CD14-positive monocyte (primary cell): Measurements from ENCODE around the gene SYS1. TPM values are rescaled to one million over a fixed set of nuclear protein-coding genes. Genes with fewer than 3 reads are reported as not detected.

Experiments
- DNase-seq, 3 donors: peaks; one replicate each; pipeline ENCODE4 v3.0.0-alpha.2; 2011 to 2022
- H2AFZ ChIP-seq: 2 replicates; pipeline ENCODE4 v1.6.0; 2012; ENCODE audit warnings: mild to moderate bottlenecking, low read depth, low read length, inconsistent platforms; ENCODE audit not compliant: insufficient read depth, poor library complexity, severe bottlenecking
- H3K27ac ChIP-seq, 2 donors: 1 replicate in 1 of 2; 2 replicates in 1 of 2; pipeline ENCODE4 v1.5.1; 2012 to 2013; ENCODE audit warnings: low read length in 2 of 2, control low read depth in 1 of 2, inconsistent platforms in 1 of 2, low read depth in 1 of 2, mild to moderate bottlenecking in 1 of 2
- H3K27me3 ChIP-seq, 2 donors: one replicate each; pipeline versions ENCODE4 v1.6.0 to v1.6.1; 2011 to 2013; ENCODE audit warnings: low read length in 2 of 2; ENCODE audit not compliant: control insufficient read depth in 2 of 2, insufficient read depth in 2 of 2
- H3K36me3 ChIP-seq, 2 donors: replicated peaks in 1 of 2; 1 replicate in 1 of 2; 2 replicates in 1 of 2; pipeline versions ENCODE4 v1.5.1 to v1.6.1; 2012 to 2013; ENCODE audit warnings: low read length in 2 of 2, control low read depth in 1 of 2, inconsistent platforms in 1 of 2, mild to moderate bottlenecking in 1 of 2; ENCODE audit not compliant: insufficient read depth in 2 of 2, control insufficient read depth in 1 of 2
- H3K4me1 ChIP-seq, 2 donors: 1 replicate in 1 of 2; 2 replicates in 1 of 2; pipeline versions ENCODE4 v1.5.1 to v1.6.1; 2012 to 2013; ENCODE audit warnings: low read length in 2 of 2, control low read depth in 1 of 2, inconsistent platforms in 1 of 2, mild to moderate bottlenecking in 1 of 2, moderate library complexity in 1 of 2; ENCODE audit not compliant: insufficient read depth in 2 of 2, control insufficient read depth in 1 of 2
- H3K4me2 ChIP-seq: replicated peaks from 2 replicates; pipeline ENCODE3; 2012; ENCODE audit warnings: low read length, moderate library complexity, mild to moderate bottlenecking; ENCODE audit not compliant: poor library complexity, severe bottlenecking; ENCODE audit errors: extremely low read depth
- H3K4me3 ChIP-seq, 3 experiments: fragments of 200-600 bp in 1 of 3; sonication (generic) in 1 of 3; replicated peaks in 1 of 3; 1 replicate in 2 of 3; 2 replicates in 1 of 3; pipeline ENCODE4 v1.5.1; 2011 to 2013; ENCODE audit warnings: low read length in 3 of 3, mild to moderate bottlenecking in 3 of 3, control low read depth in 2 of 3, low read depth in 2 of 3, inconsistent platforms in 1 of 3, moderate library complexity in 1 of 3
- H3K79me2 ChIP-seq: 2 replicates; pipeline ENCODE4 v1.6.0; 2012; ENCODE audit warnings: mild to moderate bottlenecking, control low read depth, inconsistent platforms, low read length, moderate library complexity; ENCODE audit not compliant: insufficient read depth
- H3K9ac ChIP-seq: 2 replicates; pipeline ENCODE4 v1.6.0; 2017; ENCODE audit warnings: low read length, mild to moderate bottlenecking; ENCODE audit not compliant: insufficient read depth, poor library complexity, severe bottlenecking
- H3K9me3 ChIP-seq, 2 donors: replicated peaks in 1 of 2; 1 replicate in 1 of 2; 2 replicates in 1 of 2; pipeline versions ENCODE4 v1.5.1 to v1.6.1; 2012 to 2013; ENCODE audit warnings: low read length in 2 of 2, control low read depth in 1 of 2; ENCODE audit not compliant: control insufficient read depth in 1 of 2, insufficient read depth in 1 of 2
- H4K20me1 ChIP-seq: 2 replicates; pipeline ENCODE4 v1.6.0; 2012; ENCODE audit warnings: mild to moderate bottlenecking, low read length, control low read depth, moderate library complexity; ENCODE audit not compliant: insufficient read depth
- H3K27ac Mint-ChIP-seq, 7 donors: one replicate each; pipeline ENCODE4 v1.8.0; 2020; ENCODE audit warnings: mild to moderate bottlenecking in 7 of 7, mixed read lengths in 7 of 7, moderate library complexity in 6 of 7, inconsistent platforms in 2 of 7
- H3K27me3 Mint-ChIP-seq, 3 donors: one replicate each; pipeline ENCODE4 v1.8.0; 2021 to 2022; ENCODE audit warnings: low read depth in 3 of 3, mild to moderate bottlenecking in 3 of 3, mixed read lengths in 3 of 3, moderate library complexity in 3 of 3, inconsistent platforms in 1 of 3
- H3K36me3 Mint-ChIP-seq, 2 donors: one replicate each; pipeline ENCODE4 v1.8.0; 2020; ENCODE audit warnings: mixed read lengths in 2 of 2, inconsistent platforms in 1 of 2, mild to moderate bottlenecking in 1 of 2
- H3K4me1 Mint-ChIP-seq: one replicate; pipeline ENCODE4 v1.8.0; 2020; ENCODE audit warnings: mild to moderate bottlenecking, mixed read lengths
- H3K4me3 Mint-ChIP-seq, 2 donors: one replicate each; pipeline ENCODE4 v1.8.0; 2020; ENCODE audit warnings: mild to moderate bottlenecking in 2 of 2, mixed read lengths in 2 of 2, moderate library complexity in 1 of 2
- H3K9me3 Mint-ChIP-seq, 7 donors: one replicate each; pipeline ENCODE4 v1.8.0; 2020 to 2022; ENCODE audit warnings: mixed read lengths in 7 of 7, mild to moderate bottlenecking in 6 of 7, moderate library complexity in 6 of 7, inconsistent platforms in 2 of 7
- CTCF ChIP-seq: fragments of 200-600 bp; IDR thresholded peaks from one replicate; pipeline ENCODE4 v1.8.0; 2022; ENCODE audit warnings: antibody characterized with exemption, mild to moderate bottlenecking
- WGBS: methylation state at CpG from one replicate; pipeline ENCODE4 v1.1.5; 2013; ENCODE audit warnings: missing lambda C conversion rate; ENCODE audit not compliant: insufficient coverage; 5-methylcytosine and 5-hydroxymethylcytosine counted together
- intact Hi-C, 2 donors: fragments of 100-400 bp; cut with micrococcal nuclease; formaldehyde crosslinking; loops; one replicate each; pipeline versions ENCODE4 v1.15.0 to v1.15.1; 2023
- polyA plus RNA-seq, 3 donors: library from polyadenylated mRNA; depleted of rRNA in 1 of 3; unstranded in 2 of 3; stranded (reverse) in 1 of 3; fragments of 300-500 nt in 2 of 3; fragments of >200 nt in 1 of 3; fragmentation: Illumina TruSeq in 2 of 3; gene quantifications; 1 replicate in 2 of 3; 2 replicates in 1 of 3; pipeline ENCODE4 v1.2.3, GENCODE V29; 2012 to 2021

Gene SYS1
- polyA plus RNA-seq, 3 donors: 16.8 to 23.1 (median 22.1) TPM

- WGBS: 100% methylated on average over 1 of the region's 2 CpGs
- no peaks in the 10 kb centered on the region for H3K79me2 ChIP-seq
Observed at GRCh38 chr20:45339799-45340198, 23.2 kb upstream of the SYS1 start.

GRCh38 chr20:45340236-45340847 lies 22.6 kb upstream of the SYS1 start:
- H3K36me3 Mint-ChIP-seq: peaks cover 6 to 8% of the 10 kb centered on the region in 2 donors
- no peaks in the 10 kb centered on the region for H3K79me2 ChIP-seq
- H3K27me3 ChIP-seq: no peaks in the 10 kb centered on the region
- WGBS: 60% methylated on average over 1 of the region's 5 CpGs
- H3K27me3 Mint-ChIP-seq: peaks cover 0 to 3% (median 2%) of the 10 kb centered on the region in 3 donors
- H3K27ac ChIP-seq: no peak overlapping the region
- no peak overlapping the region for H2AFZ ChIP-seq
- H3K9me3 Mint-ChIP-seq: peaks cover 0 to 2% (median 0%) of the 10 kb centered on the region in 7 donors
- intact Hi-C loops: no loop called here
- no peak overlapping the region for H3K4me2 ChIP-seq
- no peak overlapping the region for H3K9ac ChIP-seq
- no peak overlapping the region for H3K27ac Mint-ChIP-seq
- H3K4me3 Mint-ChIP-seq: no peak overlapping the region
- H3K9me3 ChIP-seq: no peaks in the 10 kb centered on the region
- H3K4me3 ChIP-seq: no peak overlapping the region
- H4K20me1 ChIP-seq: no peaks in the 10 kb centered on the region
- TF ChIP-seq CTCF: no peak
- no peak for DNase-seq
- H3K4me1 ChIP-seq: peaks cover 16 to 24% of the 10 kb centered on the region in 2 donors
- peaks cover 22% of the 10 kb centered on the region for H3K4me1 Mint-ChIP-seq
- H3K36me3 ChIP-seq: no peaks in the 10 kb centered on the region

More at GRCh38 chr20:45339799-45340198, 23.2 kb upstream of the SYS1 start:
- Histone ChIP-seq H3K9me3 (no peaks in the 10 kb centered on the region), H2AFZ (no peak overlapping the region), H3K27ac (no peak overlapping the region), H3K4me3 (no peak overlapping the region), H3K9ac (no peak overlapping the region), H3K27me3 (no peaks in the 10 kb centered on the region), H3K36me3 (no peaks in the 10 kb centered on the region), H4K20me1 (no peaks in the 10 kb centered on the region), H3K4me1 (peaks cover 14 to 19% of the 10 kb centered on the region in 2 donors), H3K4me2 (no peak overlapping the region)
- H3K27ac Mint-ChIP-seq: no peak overlapping the region
- H3K27me3 Mint-ChIP-seq: peaks cover 0 to 3% (median 0%) of the 10 kb centered on the region in 3 donors
- H3K4me1 Mint-ChIP-seq: peaks cover 16% of the 10 kb centered on the region
- H3K36me3 Mint-ChIP-seq: peaks cover 6 to 11% of the 10 kb centered on the region in 2 donors
- no peak for TF ChIP-seq CTCF
- DNase-seq: no peak
- intact Hi-C loops: no loop called here
- H3K9me3 Mint-ChIP-seq: peaks cover 0 to 2% (median 0%) of the 10 kb centered on the region in 7 donors
- H3K4me3 Mint-ChIP-seq: no peak overlapping the region
